ENCODE results near the gene ADH6.
"Not testable (repeated sequence)": the region's sequence is repeated elsewhere in the genome, so short reads cannot be mapped to it uniquely, and the experiment has no call there.

Gene ADH6

DNA sequence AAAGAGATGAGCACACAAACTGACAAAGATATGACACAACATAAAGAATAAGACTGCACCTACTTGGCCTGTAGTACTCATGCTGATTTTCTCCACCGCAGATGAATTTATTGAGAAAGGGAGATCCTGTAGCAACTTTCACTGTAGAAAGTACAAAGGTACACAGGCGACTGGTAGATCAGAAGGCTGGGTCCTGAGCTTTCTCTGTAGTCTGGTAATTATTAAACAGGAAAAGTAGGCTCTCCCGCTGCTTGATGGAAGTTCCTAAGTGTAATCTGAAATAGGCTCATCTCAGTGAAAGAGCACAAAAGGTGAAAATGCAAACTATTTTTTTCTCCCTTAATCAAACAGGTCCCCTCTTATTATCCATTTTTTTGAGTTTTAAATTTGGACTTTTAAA is at the start of gene ADH6:
Gene ADH6, minus strand, starts transcription at position 175 of the 400 bp plus-strand sequence. Its CDS starts 94 bp downstream, at position 81.
- DNase-seq (ENCODE audit: low read depth) = no peak

DNA sequence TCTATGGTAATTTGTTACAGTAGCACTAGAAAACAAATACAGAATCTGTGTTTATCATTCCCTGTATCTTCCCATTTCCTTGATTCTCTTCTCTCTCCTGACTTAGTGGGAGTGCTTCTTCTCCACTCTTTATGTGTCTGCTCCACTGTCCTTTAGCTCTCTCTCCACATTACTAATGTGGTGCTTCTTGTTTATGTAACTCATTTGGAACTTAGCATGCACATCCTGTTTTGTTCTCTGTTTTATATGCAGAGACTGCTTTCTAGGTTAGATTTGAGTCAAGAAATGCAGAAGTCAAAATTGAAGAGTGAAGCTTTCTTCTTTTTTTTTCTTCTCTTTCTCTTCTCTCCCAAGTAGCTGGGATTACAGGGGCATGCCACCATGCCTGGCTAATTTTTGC is 45.9 kb upstream of the ADH6 start:
- no peak for DNase-seq (ENCODE audit: low read depth)

DNA sequence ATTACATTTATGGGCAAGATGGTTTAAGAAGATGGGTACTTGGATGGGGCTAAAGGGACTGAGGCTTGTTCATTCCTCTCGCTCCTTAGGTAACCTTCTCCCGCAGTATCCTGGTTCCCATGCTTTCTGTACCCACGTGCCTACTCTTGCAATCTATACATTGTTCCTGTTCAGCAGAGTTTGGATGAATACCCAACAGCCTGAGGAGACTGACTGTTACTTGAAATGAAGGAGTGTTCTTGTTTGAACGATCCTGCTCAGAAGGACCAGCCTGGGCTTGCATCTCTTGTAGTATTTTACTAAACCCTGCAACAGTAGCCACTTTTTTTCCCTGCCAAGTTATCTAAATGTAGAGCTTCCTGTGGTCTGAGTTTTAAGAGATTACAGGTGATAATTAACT is 33.7 kb upstream of the ADH6 start:
- no peak for DNase-seq (ENCODE audit: low read depth)

DNA sequence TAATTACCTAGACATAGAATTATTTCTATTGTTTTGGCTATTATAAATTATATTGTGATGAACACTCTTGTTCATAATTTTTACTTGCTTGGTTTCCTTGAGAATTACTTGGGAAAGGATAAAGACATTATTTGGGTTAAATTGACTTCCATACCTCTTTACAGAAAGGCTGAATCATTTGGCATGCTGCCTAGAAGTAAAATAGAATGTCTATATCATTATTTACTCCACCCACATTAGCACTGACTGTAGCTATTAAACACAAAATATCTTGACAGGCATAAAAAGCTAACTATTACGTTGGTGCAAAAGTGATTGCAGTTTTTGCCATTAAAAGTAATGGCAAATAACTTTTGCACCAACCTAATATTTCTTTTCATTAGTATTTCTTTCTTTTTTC is 29.7 kb upstream of the ADH6 start:
- DNase-seq (ENCODE audit: low read depth) = no peak

DNA sequence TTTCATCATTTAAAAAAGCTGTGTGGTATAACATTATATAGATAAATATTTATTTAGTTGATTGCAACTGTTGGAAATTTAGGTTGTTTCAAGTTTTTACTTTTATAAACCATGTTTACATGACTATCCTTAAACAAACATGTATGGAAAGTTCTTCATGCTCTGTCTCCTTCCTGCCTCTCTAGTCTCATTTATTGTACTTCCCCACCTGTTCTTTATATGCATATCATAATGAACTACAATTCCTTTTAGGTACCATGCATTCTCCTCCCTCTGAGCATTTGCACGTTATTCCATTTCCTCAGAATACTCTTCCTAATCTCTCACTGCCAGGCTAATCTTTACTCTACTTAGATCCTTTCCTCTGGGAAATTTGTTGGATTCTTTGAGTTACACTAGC is 16.9 kb upstream of the ADH6 start:
- DNase-seq (ENCODE audit: low read depth) = no peak

DNA sequence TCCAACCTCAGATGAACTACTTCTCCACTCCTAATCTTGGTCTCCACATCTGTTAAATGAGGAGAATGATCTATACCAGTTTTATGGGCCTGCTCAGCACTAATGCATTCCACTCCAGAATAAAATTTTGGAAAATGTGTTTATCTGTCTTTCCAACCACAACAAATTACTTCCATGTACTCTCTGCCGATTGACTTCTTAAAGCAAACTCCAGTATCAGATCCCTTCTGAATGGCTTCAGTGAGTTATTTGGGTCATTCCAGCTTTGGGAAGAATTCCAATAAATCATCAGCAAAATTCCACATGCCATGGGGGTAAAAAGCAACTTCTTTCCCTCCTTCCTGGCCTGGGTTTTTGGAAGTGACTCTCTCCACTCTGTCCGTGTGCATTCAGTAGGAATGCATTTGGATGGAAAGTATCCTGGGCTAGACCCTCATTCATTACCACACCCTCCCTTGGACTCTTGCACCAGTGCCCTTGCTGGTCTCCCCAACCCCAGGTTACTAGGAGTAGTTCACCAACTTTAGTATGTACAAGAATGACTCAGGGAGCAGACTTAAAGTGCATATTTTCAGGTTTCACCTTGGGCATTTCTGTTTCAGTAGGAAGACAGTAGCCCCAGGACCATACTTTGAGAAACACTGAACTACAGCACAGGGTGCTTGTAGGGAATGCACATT is 15.4 kb upstream of the ADH6 start:
- no peak for DNase-seq (ENCODE audit: low read depth)

DNA sequence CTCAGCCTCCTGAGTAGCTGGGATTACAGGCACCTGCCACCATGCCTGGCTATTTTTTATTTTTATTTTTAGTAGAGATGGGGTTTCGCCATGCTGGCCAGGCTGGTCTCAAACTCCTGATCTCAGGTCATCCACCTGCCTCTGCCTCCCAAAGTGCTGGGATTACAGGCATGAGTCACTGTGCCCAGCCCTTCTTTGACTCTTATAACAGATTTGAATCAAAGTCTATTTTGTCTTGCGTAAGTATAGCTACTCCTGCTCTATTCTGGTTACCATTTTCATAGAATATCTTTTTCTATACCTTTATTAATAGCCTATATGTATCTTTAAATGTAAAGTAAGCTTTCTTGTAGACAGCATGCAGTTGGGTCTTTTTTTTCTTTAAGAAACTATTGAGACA is 14.4 kb upstream of the ADH6 start:
- not testable (repeated sequence) for DNase-seq (ENCODE audit: low read depth)

DNA sequence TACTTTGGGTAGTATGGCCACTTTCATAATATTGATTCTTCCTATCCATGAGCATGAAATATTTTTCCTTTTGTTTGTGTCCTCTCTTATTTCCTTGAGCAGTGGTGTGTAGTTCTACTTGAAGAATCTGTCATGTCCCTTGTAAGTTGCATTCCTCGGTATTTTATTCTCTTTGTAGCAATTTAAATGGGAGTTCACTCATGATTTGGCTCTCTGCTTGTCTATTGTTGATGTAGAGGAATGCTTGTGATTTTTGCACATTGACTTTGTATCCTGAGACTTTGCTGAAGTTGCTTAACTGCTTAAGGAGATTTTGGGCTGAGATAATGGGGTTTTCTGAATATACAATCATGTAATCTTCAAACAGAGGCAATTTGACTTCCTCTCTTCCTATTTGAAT is 9.7 kb upstream of the ADH6 start:
- DNase-seq (ENCODE audit: low read depth) = not testable (repeated sequence)

DNA sequence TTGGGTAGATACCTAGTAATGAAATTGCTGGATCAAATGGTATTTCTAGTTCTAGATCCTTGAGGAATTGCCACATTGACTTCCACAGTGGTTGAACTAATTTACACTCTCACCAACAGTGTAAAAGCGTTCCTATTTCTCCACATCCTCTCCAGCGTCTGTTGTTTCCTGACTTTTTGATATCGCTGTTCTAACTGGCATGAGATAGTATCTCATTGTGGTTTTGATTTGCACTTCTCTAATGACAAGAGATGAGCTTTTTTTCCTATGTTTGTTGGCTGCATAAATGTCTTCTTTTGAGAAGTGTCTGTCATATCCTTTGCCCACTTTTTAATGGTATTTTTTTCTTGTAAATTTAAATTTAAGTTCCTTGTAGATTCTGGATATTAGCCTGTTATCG is 8.6 kb upstream of the ADH6 start:
- not testable (repeated sequence) for DNase-seq (ENCODE audit: low read depth)

DNA sequence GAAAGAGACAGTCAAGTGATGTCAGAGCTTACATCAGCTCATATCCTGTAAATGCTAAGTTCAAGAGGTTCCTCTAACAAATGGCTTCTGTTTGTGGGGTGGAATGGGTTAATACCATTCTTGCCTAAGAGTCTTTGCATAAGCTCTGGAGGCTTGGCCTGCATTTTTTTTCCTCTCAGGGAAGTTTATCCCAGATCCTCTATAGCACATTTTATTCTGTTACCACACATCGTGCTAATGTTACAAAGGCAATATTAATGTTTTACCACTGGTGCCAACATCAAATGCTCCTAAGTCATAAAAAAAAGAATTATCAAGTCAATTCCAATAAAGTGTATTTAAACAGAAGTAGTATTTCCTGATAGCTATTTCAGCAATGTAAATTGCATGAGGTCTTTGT is 2.9 kb upstream of the ADH6 start:
- no peak for DNase-seq (ENCODE audit: low read depth)

DNA sequence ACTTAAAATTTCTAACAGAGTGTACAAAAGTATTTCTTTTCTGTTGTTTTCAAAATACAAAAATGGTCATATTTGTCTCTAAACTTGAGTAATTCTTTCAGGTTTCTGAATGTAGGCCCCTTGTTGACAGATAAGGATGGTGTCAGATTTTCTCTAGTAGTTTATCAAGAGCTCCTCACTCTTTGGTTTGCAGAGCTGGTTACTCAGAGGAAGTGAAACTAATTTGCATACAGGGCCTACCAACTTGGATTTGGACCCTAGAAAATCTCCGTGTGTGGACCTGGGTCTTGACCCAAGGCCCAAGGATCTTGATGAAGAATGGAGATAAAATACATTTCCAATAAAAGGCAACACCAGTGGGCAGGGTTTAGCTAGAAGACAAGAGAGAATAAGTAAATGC is 433 bp upstream of the ADH6 start:
- no peak for DNase-seq (ENCODE audit: low read depth)

DNA sequence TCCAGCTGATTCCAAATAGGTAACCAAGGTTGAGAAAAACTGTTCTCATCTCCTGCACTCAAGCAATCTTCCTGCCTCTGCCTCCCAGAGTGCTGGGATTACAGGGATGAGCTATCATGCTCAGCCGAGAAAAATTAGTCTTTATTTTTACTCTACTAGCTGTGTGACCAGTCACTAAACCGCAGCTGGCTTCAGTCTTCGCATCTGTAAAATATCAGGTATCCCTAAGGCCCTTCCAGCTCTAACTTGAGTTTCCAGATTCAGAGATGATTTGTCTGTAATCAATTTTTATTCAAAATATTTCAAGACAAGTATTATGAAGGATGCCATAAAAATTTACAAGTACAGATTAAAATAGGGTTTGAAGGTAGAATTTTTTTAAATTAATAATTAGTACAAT is 3.5 kb downstream of the ADH6 start:
- DNase-seq (ENCODE audit: low read depth) = no peak

DNA sequence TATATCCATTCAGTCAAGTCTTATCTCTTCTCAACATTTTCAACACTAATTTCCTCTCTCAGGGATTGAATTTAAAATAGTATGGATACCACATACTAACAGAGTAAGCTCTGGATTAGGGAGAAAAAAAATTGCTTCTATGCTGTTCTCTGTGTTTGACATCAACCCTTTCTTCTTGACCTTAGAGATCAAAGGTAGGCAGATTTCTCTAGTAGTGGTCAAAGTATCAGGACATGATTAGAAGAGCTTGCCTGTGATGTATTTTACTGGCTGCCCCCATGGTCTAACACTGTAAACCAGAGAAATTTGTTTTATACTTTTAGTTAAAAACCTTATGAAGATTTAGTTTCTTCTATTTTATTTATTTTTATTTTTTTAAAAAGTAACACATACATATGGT is 8.3 kb downstream of the ADH6 start:
- DNase-seq (ENCODE audit: low read depth) = no peak

DNA sequence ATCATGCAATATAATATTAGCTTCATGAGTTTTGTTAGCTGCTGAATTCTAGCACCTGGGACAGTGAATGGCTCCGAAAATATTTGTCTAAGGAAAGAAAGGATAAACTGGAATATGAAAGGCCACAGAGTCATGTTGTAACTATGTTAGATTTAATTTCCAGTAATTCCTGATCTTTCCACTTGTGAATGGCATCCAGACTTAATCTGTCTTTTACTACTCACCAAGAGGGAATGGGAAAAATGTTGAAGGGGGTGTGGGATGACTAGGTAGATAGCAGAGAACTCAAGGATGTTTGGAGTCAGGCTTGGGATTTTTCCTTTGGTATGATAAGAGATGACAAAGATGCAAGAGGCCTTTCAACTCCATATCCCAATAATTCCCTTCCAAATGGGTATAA is 9.4 kb downstream of the ADH6 start:
- DNase-seq (ENCODE audit: low read depth) = no peak

DNA sequence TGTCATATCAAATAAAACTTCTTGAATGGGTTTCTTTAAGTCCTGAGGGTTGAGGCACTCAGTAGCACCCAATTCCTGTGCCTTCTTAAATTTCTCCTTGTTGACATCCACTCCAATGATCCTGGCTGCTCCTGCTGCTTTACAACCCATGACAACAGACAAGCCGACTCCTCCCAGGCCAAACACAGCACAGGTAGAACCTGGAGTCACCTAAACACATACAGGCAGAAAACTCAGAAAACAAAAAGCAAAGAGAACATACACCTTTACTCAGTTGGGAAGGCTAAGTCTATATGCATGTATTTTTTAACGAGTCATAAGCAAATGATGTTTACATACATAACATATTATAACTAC is 10.3 kb downstream of the ADH6 start:
- DNase-seq (ENCODE audit: low read depth) = no peak

DNA sequence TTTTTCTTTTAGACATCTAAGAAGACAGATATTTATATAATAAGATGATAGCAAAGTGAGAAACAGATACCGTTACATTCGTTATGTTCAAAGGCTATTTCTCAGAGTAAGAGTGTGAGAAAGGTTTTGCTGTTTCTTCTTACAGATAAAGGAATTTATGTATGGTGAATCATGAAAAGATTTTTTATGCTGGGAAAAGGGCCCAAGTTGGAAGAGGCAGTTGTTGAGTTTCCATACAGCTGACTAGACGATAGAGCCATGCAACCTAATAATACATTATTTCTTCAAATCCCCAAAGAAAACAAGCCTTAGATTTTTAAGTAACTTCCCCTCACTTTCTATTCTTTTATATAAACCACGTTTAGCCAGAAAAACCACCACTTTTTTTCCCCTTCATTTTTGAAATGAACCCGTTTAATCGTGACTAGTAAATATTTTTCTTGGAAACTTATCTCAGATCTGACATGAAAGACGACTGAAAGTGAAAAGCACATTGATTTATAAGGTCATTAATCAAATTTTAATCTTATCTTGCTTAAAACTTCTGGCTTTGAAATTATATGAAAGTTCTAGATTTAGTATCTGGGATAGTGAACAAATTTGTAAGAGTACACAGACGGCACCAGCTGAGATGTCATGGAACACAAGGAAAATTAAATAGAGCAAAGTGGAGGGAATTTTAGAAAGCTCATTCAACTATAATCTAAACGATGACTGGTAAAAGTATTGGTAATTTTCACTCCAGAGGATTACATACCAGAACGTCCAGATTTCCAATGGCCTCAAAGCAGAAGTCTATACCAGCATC is 10.9 kb downstream of the ADH6 start:
- no peak for DNase-seq (ENCODE audit: low read depth)

DNA sequence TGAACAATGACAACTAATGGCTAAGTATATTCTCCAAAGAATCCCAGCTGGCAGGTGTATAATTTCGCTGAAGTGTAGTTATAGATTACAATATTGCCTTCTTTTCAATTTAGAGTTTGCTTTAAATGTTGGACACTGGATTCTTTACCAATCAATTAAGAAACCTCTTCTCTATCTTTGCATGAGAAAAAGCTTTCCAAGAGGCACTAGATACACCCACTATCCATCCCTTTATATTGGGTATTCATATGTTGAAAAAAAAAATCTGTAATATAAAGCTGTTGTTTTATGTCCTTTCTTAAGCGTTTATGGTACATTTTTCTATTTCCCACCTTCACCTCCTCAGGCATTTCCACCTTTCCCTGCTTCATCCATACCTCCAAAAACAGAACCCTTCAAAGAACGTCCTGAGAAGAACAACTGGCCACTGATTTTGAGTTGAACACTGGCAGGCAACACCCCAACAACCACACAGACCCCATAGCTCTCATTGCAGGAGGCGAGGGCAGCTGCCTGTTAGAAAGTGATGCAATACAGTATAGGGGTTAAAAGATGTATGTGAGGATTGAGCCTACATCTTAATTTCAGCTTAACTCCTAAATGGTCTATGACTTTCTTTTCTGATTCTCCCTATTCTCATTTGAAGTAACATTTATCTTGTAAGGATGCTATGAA is 11.8 kb downstream of the ADH6 start:
- no peak for DNase-seq (ENCODE audit: low read depth)

DNA sequence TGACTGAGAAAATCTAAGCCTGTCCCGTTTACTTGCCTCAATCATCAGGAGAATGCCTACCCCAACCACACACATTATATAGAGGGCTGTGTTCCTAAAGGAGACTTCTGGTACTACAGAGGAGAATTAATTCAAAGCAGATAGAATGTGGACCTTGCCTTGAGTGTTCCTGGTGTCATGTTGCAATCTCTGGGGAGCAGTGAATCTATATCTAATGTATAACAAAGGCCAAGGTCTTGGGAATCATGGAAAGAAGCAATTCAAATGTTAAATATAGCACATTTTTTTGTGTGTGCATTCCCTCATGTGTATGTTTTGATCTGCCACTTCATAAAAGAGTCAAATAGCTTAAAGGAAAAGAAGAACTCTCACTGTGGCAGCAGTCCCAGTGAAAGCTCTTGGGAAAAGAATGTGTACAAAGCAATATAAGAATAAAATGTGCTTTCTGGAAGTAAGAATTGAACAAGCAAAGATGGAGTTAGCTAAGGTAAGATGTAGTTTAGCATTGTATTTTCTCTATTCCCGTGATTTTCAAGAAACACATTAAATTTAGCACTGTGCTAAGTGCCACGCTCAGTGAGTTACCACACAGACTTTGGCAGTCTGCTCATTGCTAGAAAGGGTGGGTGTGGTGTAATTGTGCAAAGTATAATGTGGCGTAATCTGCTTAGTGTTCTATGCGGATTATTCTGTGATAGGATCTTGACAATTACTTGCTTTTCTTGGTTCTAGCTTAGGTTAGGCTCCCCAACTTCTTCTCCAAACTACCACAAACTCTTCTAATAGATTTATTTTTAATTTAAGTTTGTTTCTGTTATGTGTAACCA is 13.7 kb downstream of the ADH6 start:
- no peak for DNase-seq (ENCODE audit: low read depth)

DNA sequence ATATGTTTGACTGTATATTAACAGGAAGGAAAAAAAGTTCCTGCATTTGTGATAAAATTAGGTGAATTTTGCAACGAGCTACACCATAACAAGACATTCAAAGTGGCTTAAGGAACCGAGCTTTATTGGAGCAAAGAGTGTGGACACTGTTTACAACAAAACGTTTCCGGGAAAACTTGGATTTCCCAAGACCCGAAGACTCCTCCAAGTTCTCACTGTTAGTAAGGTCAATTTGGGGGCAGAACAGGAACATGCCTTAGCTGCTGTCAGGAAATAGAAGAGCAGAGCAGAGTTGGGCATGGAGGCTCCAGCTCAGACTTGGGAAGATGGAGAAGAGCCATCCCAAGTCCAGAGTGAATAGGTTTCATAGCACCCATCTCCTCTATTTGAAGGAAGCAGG is 16.5 kb downstream of the ADH6 start:
- DNase-seq (ENCODE audit: low read depth) = no peak

DNA sequence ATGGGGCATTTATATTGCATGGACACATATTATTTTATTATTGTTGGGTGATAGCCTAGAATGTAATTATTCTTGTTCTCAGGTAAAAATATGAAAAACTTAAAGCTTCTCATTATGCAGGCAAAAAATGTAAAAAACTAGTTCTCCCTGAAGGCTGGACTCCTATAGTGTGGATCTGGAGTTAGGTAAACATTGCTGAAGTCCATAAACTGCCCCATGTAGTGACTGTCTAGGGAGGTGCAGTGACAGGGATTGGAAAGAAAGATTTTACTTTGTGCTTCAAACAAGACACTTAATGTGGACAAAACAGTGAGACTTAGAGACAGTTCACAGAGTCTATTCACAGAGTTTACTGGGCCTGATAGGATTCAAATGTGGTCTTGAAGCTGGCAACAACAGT is 17.0 kb downstream of the ADH6 start:
- DNase-seq (ENCODE audit: low read depth) = no peak

DNA sequence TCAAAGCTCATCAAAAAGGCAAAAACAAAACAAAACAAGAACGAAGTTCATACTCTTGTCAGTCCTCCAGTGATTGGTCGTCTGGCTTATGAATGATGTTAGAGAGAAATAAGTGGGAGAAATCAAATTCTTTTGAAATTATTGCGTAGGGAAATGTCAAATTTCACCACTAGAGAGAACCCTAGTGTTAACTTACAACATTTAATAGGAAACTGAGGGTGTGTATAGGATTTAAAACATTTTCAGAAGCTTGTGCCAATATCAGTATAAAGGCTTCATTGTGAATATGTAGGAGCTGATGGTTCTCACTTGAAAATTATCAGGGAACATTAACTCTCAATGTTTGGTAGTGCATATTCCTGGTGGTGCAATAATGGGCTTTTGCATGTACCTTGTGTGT is 17.4 kb downstream of the ADH6 start:
- DNase-seq (ENCODE audit: low read depth) = no peak

DNA sequence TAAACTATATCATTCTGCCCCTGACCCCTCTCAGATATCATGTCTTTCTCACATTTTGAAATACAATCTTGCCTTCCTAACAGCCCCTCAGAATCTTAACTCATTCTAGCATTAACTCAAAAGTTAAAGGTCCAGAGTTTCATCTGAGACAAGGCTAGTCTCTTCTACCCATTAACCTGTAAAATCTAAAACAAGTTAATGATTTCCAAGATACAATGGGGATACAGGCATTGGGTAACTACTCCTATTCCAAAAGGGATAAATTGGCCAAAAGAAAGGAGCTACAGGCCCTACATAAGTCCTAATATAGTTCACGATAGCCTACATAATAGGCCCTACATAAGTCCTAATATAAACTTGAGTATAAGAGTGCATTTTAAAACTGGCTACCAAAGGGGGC is 18.9 kb downstream of the ADH6 start:
- no peak for DNase-seq (ENCODE audit: low read depth)

Measured in stimulated activated CD8-positive, alpha-beta memory T cell treated with anti-CD3 and anti-CD28 coated beads, Interleukin-12 subunit alpha, Interleukin-12 subunit beta, amount 100 ng/mL, for 4 hours (primary cell).